Measurements from ENCODE around the gene TGFBR3L. TPM values are rescaled to one million over a fixed set of nuclear protein-coding genes. Genes with fewer than 3 reads are reported as not detected.

TGFBR3L gene
- total RNA-seq, 4 donors from 2014 or later: 2.2 to 8.3 (median 6.1) TPM

DNA sequence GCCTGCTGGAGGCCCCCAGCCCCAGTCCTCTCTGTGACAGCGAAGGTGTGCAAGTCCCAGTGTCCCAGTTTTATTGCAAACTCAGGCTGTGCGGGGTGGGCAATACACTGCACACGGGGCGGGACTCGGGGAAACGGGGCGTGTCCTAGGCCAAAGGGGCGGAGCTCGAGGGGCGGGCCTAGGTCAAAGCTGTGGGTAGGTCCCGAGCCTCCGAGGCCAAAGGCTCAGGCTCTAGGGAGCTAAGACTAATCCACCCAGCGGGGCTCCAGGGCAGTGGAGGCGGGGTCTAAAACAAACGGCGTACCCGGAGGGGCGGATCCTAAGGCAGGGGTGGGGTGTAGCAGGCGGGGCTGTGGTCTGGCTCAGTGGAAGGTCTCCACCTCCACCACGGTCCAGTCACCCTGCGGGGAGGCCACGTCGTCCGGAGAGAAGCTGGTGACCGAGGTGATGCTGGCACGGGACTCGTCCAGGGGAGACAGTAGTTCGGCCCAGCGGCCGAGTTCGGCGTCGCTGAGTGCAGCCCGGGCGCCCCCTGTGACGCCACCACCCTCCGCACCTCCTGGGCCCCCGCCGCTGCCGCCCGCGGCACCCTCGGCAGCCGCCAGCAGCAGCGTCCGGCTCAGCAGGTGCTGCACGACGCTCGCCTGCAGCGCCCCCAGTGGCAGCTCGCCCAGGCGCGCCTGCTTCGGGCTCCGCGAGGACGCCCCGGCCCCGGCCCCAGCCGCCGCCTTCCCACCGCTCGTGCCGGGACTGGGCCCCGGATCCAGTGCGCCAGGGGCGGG is 45.8 kb upstream of the TGFBR3L start:
- peak overlapping the region; percentile 53 to 67 (median 54) for H3K4me3 ChIP-seq
- H3K36me3 ChIP-seq: peaks cover 0 to 4% (median 2%) of the 10 kb centered on the region in 4 donors
- H3K9me3 ChIP-seq: no peaks in the 10 kb centered on the region
- DNase-seq (ENCODE audit: extremely low spot score): no peak
- H3K27me3 ChIP-seq: peaks cover 0 to 72% (median 24%) of the 10 kb centered on the region in 4 donors
- peaks cover 32 to 62% (median 50%) of the 10 kb centered on the region in 4 donors for H3K4me1 ChIP-seq
- TF ChIP-seq, protein P1, sequence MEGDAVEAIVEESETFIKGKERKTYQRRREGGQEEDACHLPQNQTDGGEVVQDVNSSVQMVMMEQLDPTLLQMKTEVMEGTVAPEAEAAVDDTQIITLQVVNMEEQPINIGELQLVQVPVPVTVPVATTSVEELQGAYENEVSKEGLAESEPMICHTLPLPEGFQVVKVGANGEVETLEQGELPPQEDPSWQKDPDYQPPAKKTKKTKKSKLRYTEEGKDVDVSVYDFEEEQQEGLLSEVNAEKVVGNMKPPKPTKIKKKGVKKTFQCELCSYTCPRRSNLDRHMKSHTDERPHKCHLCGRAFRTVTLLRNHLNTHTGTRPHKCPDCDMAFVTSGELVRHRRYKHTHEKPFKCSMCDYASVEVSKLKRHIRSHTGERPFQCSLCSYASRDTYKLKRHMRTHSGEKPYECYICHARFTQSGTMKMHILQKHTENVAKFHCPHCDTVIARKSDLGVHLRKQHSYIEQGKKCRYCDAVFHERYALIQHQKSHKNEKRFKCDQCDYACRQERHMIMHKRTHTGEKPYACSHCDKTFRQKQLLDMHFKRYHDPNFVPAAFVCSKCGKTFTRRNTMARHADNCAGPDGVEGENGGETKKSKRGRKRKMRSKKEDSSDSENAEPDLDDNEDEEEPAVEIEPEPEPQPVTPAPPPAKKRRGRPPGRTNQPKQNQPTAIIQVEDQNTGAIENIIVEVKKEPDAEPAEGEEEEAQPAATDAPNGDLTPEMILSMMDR (IDR thresholded peaks at IDR 0.05): peak; percentile 68 to 87 (median 79)
- TF ChIP-seq POLR2A (IDR thresholded peaks at IDR 0.05; ENCODE audit: low read depth): no peak
- no peak for TF ChIP-seq POLR2AphosphoS5 (IDR thresholded peaks at IDR 0.05)
- TF ChIP-seq EP300 (IDR thresholded peaks at IDR 0.05): no peak
- WGBS: 4% methylated on average over 22 of the region's 67 CpGs
- H3K27ac ChIP-seq (replicated peaks in 1 of 4): peak overlapping the region; percentile 20 to 76 (median 69)
- intact Hi-C loops (cut with DNase I): no loop called here

DNA sequence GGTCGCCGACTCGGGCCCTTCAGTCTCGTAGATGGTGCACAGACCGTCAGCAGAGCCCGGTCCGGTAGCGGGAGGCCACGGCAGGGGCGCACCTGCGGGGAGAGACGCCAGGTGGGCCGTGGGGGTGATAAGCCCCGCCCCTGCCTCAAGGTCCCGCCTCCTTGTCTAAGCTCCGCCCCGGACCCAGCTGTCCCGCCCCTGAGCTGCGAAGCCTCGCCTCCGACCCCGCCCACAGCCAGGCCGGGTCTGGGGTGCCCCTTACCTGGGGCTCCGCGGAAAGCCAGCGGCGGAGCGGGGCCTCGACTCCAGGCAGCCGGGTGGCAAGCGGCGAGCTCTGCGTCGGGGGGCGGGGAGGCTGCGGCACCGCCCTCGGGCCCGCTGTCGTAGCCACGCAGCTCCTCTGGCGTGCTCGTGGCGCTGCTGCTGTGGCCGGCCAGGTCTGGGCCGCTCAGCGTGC is 45.1 kb upstream of the TGFBR3L start:
- peaks cover 0 to 72% (median 28%) of the 10 kb centered on the region in 4 donors for H3K27me3 ChIP-seq
- H3K4me3 ChIP-seq: peak overlapping the region; percentile 53 to 67 (median 54)
- TF ChIP-seq POLR2AphosphoS5 (IDR thresholded peaks at IDR 0.05) (no peak), EP300 (IDR thresholded peaks at IDR 0.05) (no peak), POLR2A (IDR thresholded peaks at IDR 0.05; ENCODE audit: low read depth) (no peak)
- TF ChIP-seq, protein P1 (IDR thresholded peaks at IDR 0.05): peak in 1 of 3 experiments; percentile 1
- H3K4me1 ChIP-seq: peaks cover 34 to 68% (median 56%) of the 10 kb centered on the region in 4 donors
- no peak for DNase-seq (ENCODE audit: extremely low spot score)
- no CpG with 5 or more reads among the region's 47 CpGs for WGBS
- no peaks in the 10 kb centered on the region for H3K9me3 ChIP-seq
- intact Hi-C loops (cut with DNase I): no loop called here
- H3K27ac ChIP-seq (replicated peaks in 1 of 4): peak overlapping the region; percentile 20 to 76 (median 69)
- H3K36me3 ChIP-seq: no peaks in the 10 kb centered on the region

DNA sequence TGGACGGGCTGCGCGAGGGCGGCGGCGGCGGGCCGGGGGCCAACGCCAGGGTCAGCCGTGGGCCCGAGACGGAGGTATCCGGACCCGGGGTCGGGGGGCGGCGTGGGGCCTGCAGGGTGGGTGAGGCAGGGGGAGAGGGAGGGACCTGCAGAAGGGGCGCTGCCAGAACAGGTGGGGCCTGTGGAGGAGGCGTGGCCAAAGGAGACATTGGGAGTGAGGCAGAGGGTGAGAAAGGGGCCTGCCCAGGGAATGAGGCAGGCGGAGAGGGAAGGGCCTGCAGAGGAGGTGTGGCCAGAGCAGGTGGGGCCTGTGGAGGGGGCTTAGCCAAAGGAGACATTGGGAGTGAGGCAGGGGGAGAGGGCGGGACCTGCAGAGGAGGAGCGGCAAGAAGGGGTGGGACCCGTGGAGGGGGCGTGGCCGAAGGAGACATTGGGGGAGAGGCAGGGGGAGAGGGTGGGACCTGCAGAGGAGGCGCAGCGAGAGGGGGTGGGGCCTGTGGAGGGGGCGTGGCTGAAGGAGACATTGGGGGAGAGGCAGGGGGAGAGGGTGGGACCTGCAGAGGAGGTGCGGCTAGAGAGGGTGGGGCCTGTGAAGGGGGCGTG is 44.6 kb upstream of the TGFBR3L start:
- WGBS: 22% methylated on average over 20 of the region's 30 CpGs
- H3K4me3 ChIP-seq: peak overlapping the region; percentile 53 to 67 (median 54)
- no peaks in the 10 kb centered on the region for H3K9me3 ChIP-seq
- peak overlapping the region; percentile 20 to 76 (median 69) for H3K27ac ChIP-seq (replicated peaks in 1 of 4)
- H3K36me3 ChIP-seq: no peaks in the 10 kb centered on the region
- TF ChIP-seq, protein P1 (IDR thresholded peaks at IDR 0.05): no peak
- no peak for TF ChIP-seq POLR2A (IDR thresholded peaks at IDR 0.05; ENCODE audit: low read depth)
- TF ChIP-seq POLR2AphosphoS5 (IDR thresholded peaks at IDR 0.05): no peak
- TF ChIP-seq EP300 (IDR thresholded peaks at IDR 0.05): no peak
- intact Hi-C loops (cut with DNase I): no loop called here
- H3K4me1 ChIP-seq: peaks cover 34 to 71% (median 60%) of the 10 kb centered on the region in 4 donors
- DNase-seq (ENCODE audit: extremely low spot score): no peak
- peaks cover 3 to 72% (median 31%) of the 10 kb centered on the region in 4 donors for H3K27me3 ChIP-seq

DNA sequence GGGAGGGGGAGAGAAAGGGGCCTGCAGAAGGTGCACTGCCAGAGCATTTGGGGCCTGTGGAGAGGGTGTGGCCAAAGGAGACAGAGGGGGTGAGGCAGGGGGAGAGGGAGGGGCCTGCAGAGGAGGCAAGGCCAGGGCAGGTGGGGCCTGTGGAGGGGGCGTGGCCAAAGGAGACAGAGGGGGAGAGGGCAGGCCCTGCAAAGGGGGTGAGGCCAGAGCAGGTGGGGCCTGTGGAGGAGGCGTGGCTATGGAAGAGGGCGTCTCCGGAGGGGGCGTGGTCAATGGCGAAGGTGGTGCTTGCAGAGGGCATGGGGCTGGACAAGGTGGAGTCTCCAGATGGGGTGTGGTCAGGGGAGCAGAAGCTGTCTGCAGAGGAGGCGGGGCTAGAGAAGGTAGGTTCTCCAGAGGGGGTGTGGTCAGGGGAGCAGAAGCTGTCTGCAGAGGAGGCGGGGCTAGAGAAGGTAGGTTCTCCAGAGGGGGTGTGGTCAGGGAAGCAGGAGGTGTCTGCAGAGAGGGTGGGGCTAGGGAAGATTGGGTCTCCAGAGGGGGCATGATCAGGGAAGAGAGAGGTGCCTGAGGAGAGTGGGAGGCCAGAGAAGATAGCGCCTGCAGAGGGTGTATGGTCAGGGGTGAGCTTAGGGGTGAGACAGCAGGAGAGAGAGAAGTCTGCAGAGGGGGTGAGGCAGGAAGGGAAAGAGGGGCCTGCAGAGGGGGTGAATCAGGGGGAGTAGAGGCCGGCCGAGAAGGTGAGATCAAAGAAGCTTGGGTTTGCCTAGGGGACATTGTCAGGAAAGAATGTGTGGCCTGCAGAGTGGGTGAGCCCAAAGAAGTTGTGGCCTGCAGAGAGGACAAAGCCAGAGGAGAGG is 43.8 kb upstream of the TGFBR3L start:
- Histone ChIP-seq H3K4me3 (peak overlapping the region in 2 of 4 donors; percentile 29 to 40), H3K9me3 (no peaks in the 10 kb centered on the region), H3K27ac (replicated peaks in 1 of 4) (peak overlapping the region in 3 of 4 donors; percentile 2 to 57 (median 26)), H3K36me3 (no peaks in the 10 kb centered on the region), H3K27me3 (peaks cover 3 to 73% (median 34%) of the 10 kb centered on the region in 4 donors), H3K4me1 (peaks cover 34 to 71% (median 60%) of the 10 kb centered on the region in 4 donors)
- TF ChIP-seq EP300 (IDR thresholded peaks at IDR 0.05) (no peak), POLR2A (IDR thresholded peaks at IDR 0.05; ENCODE audit: low read depth) (no peak), POLR2AphosphoS5 (IDR thresholded peaks at IDR 0.05) (no peak)
- TF ChIP-seq, protein P1 (IDR thresholded peaks at IDR 0.05): no peak
- intact Hi-C loops (cut with DNase I): no loop called here
- 55% methylated on average over 11 of the region's 11 CpGs for WGBS
- no peak for DNase-seq (ENCODE audit: extremely low spot score)

Measured in esophagus muscularis mucosa (tissue), 4 donors.